ENCODE measurements around the gene ARMS2.
A peak's percentile ranks its signal among the peaks of the same experiment; 100 is the strongest.

The ARMS2 gene

DNA sequence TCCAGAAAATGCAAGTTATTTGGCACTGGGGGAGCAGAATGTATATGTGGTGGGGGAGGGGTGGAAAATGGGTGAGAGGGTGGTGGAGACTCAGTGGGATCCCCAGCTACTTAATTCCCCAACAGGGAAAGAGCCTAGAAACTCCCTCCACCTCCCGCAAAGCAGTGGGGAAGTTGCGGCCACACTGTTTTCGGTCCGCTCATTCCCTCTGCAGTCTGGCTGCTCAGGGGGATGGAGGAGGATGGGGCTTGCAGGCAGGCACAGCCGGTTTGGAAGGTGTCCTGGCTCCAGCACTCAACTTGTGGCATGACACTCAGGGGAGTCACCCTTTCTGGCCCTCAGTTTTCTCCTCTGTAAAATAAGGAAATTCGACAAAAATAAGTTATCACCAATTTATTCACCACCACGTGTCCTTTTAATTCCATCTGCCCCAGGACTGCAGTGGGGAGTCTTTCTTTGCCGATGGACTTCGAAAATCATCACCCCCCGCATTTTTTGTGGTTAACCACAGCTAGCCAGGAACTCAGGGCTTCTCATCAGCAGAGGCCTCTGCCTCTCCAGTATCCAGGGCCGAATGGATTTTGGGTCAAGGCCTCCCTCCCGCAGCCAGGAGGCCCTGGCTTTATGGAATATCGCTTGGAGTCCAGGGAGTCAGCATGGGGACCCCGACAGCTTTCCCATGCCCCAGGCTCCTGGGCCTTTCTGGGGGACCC lies 5.3 kb downstream of the ARMS2 start:
- Histone ChIP-seq H3K9me3 (ENCODE audit: low read length) (no peaks in the 10 kb centered on the region), H2AFZ (ENCODE audit: low read depth, low read length) (no peak overlapping the region), H3K27me3 (ENCODE audit: insufficient read depth, low read length) (no peaks in the 10 kb centered on the region), H3K36me3 (ENCODE audit: insufficient read depth, low read length) (no peaks in the 10 kb centered on the region), H3K4me1 (ENCODE audit: insufficient read depth, low read length) (peaks cover 34% of the 10 kb centered on the region), H3K4me3 (ENCODE audit: low read length) (no peak overlapping the region)

DNA sequence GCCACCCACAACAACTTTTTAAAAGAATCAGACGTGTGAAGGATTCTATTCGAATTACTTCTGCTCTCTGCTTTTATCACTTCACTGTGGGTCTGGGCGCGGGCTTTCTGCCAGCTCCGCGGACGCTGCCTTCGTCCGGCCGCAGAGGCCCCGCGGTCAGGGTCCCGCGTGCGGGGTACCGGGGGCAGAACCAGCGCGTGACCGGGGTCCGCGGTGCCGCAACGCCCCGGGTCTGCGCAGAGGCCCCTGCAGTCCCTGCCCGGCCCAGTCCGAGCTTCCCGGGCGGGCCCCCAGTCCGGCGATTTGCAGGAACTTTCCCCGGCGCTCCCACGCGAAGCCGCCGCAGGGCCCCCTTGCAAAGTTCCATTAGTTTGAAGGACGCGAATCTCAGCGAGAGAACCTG lies 6.4 kb downstream of the ARMS2 start:
- Histone ChIP-seq H3K27me3 (ENCODE audit: insufficient read depth, low read length) (no peaks in the 10 kb centered on the region), H3K4me3 (ENCODE audit: low read length) (peak overlapping the region; percentile 53), H2AFZ (ENCODE audit: low read depth, low read length) (peak overlapping the region; percentile 86), H3K36me3 (ENCODE audit: insufficient read depth, low read length) (no peaks in the 10 kb centered on the region), H3K4me1 (ENCODE audit: insufficient read depth, low read length) (peaks cover 25% of the 10 kb centered on the region), H3K9me3 (ENCODE audit: low read length) (no peaks in the 10 kb centered on the region)

DNA sequence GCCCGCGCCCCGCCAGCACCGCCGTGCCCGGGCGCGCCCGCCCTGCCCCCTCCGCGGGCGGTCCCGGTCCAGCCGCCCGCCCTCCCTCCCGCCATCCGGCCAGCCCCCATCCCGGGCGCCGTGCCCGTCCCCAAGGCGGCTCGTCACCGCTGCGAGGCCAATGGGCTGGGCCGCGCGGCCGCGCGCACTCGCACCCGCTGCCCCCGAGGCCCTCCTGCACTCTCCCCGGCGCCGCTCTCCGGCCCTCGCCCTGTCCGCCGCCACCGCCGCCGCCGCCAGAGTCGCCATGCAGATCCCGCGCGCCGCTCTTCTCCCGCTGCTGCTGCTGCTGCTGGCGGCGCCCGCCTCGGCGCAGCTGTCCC lies 6.9 kb downstream of the ARMS2 start, which contains the start of gene HTRA1:
TSS of gene HTRA1 (plus strand) at position 187 of the 362 bp plus-strand sequence. CDS start at position 287, 100 bp downstream.
- Histone ChIP-seq H3K27me3 (ENCODE audit: insufficient read depth, low read length) (no peaks in the 10 kb centered on the region), H3K4me1 (ENCODE audit: insufficient read depth, low read length) (peaks cover 23% of the 10 kb centered on the region), H3K4me3 (ENCODE audit: low read length) (peak within 1 kb of the TSS; percentile 53), H3K9me3 (ENCODE audit: low read length) (no peaks in the 10 kb centered on the region), H3K36me3 (ENCODE audit: insufficient read depth, low read length) (no peaks in the 10 kb centered on the region), H2AFZ (ENCODE audit: low read depth, low read length) (peak within 1 kb of the TSS; percentile 86)

- Histone ChIP-seq H3K27me3 (ENCODE audit: insufficient read depth, low read length) (no peaks in the 10 kb centered on the region), H3K36me3 (ENCODE audit: insufficient read depth, low read length) (no peaks in the 10 kb centered on the region), H3K4me3 (ENCODE audit: low read length) (peak overlapping the region; percentile 53)
Observed at GRCh38 chr10:122461729-122462532, 7.5 kb downstream of the ARMS2 start.

DNA sequence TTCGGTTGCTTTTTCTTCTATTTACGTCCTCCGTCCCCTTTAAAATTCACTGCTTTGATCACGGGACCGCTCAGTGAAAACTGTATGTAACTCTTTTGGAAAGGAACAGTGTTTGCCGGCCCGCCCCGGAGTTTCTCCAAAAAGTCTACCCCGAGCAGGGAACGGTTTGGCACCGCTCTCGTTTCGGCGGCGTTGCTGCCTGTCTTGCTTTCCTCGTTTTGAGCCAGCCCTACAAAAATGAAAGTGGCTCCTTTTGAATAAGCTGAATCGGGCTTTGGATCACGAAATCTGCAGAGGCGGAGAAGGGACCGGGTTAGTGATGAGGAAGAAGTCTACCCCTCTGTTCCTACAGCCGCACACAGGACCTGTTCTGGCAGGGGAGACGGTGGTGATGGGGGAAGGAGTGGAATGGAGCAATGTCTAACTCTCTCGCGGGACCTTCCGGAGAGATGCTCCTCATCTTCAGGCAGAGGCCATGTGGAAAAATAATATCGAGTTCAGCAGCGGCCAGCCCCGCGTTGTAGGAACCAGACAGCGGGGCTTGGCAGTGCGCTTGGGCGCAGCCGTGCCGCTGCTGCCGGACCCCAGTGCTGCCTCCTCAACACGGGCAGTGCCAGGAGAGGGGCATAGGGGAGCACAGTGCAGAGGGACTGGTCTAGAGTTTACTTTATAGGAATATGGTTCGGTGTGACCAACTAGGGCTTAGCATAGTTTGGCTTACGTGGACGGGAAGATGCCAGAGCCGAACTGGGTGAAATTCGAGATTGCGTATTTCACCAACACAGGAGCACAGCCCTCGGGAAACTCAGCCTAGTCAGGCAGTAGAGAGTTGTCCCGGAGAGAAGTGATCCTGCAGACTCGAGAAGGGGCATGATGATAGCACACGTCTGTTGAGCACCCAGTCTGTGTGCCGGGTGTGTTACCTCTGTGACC lies 8.3 kb downstream of the ARMS2 start:
- Histone ChIP-seq H3K9me3 (ENCODE audit: low read length) (no peaks in the 10 kb centered on the region), H3K27me3 (ENCODE audit: insufficient read depth, low read length) (no peaks in the 10 kb centered on the region), H2AFZ (ENCODE audit: low read depth, low read length) (peak overlapping the region; percentile 17), H3K4me3 (ENCODE audit: low read length) (peak overlapping the region; percentile 53), H3K36me3 (ENCODE audit: insufficient read depth, low read length) (no peaks in the 10 kb centered on the region), H3K4me1 (ENCODE audit: insufficient read depth, low read length) (peaks cover 23% of the 10 kb centered on the region)

More at GRCh38 chr10:122461729-122462532, 7.5 kb downstream of the ARMS2 start:
- Histone ChIP-seq H3K4me1 (ENCODE audit: insufficient read depth, low read length) (peaks cover 23% of the 10 kb centered on the region), H2AFZ (ENCODE audit: low read depth, low read length) (peak overlapping the region; percentile 17), H3K9me3 (ENCODE audit: low read length) (no peaks in the 10 kb centered on the region)

DNA sequence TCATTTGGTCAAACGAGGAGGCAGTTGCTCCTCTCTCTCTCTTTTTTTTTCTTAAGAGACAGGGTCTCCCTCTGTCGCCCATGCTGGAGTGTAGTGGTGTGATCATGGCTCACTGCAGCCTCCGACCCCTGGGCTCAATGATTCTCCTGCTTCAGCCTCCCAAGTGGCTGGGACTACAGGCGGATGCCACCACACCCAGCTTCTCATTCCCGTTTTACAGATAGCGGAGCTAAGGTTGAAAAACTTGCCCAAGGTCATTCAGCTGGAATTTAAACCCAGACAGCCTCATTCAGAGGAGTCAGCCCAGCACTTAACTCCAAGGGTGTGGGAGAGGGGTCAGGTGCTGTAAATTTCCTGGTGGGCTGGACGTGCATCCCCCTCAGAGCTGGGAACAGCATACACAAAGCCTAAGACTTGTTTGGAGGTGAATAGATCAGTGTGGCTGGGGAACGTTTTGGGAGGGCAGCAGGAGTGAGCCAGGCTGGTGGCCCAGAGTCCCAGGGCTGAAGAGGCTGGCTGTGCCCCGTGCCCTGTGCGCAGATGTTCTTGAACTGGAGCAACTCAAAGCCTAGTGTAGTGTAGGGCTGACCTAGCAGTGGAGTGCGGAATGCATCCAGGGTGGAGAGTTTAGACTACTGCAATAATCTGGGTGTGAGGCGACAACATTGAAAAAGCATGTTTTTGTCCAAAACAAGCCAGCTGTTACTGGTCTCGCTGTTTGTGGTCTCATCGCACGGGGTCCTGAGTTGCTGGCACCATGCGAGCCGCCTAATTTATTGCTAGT lies 9.2 kb downstream of the ARMS2 start:
- Histone ChIP-seq H3K4me1 (ENCODE audit: insufficient read depth, low read length) (peaks cover 18% of the 10 kb centered on the region), H3K36me3 (ENCODE audit: insufficient read depth, low read length) (no peaks in the 10 kb centered on the region), H3K9me3 (ENCODE audit: low read length) (no peaks in the 10 kb centered on the region), H2AFZ (ENCODE audit: low read depth, low read length) (no peak overlapping the region), H3K27me3 (ENCODE audit: insufficient read depth, low read length) (no peaks in the 10 kb centered on the region), H3K4me3 (ENCODE audit: low read length) (no peak overlapping the region)

- H2AFZ ChIP-seq (ENCODE audit: low read depth, low read length): no peak overlapping the region
- no peak overlapping the region for H3K4me3 ChIP-seq (ENCODE audit: low read length)
- peaks cover 18% of the 10 kb centered on the region for H3K4me1 ChIP-seq (ENCODE audit: insufficient read depth, low read length)
- H3K27me3 ChIP-seq (ENCODE audit: insufficient read depth, low read length): no peaks in the 10 kb centered on the region
- H3K9me3 ChIP-seq (ENCODE audit: low read length): no peaks in the 10 kb centered on the region
- H3K36me3 ChIP-seq (ENCODE audit: insufficient read depth, low read length): no peaks in the 10 kb centered on the region
Observed at GRCh38 chr10:122464250-122464510, 9.7 kb downstream of the ARMS2 start.

- no peaks in the 10 kb centered on the region for H3K9me3 ChIP-seq (ENCODE audit: low read length)
- no peaks in the 10 kb centered on the region for H3K27me3 ChIP-seq (ENCODE audit: insufficient read depth, low read length)
- no peak overlapping the region for H2AFZ ChIP-seq (ENCODE audit: low read depth, low read length)
- peaks cover 18% of the 10 kb centered on the region for H3K4me1 ChIP-seq (ENCODE audit: insufficient read depth, low read length)
- no peaks in the 10 kb centered on the region for H3K36me3 ChIP-seq (ENCODE audit: insufficient read depth, low read length)
- no peak overlapping the region for H3K4me3 ChIP-seq (ENCODE audit: low read length)
Observed at GRCh38 chr10:122464586-122464985, 10.1 kb downstream of the ARMS2 start.

- Histone ChIP-seq H3K4me3 (ENCODE audit: low read length) (no peak overlapping the region), H2AFZ (ENCODE audit: low read depth, low read length) (no peak overlapping the region), H3K4me1 (ENCODE audit: insufficient read depth, low read length) (peaks cover 17% of the 10 kb centered on the region), H3K9me3 (ENCODE audit: low read length) (no peaks in the 10 kb centered on the region), H3K27me3 (ENCODE audit: insufficient read depth, low read length) (no peaks in the 10 kb centered on the region), H3K36me3 (ENCODE audit: insufficient read depth, low read length) (no peaks in the 10 kb centered on the region)
Observed at GRCh38 chr10:122465401-122466040, 11.1 kb downstream of the ARMS2 start.

DNA sequence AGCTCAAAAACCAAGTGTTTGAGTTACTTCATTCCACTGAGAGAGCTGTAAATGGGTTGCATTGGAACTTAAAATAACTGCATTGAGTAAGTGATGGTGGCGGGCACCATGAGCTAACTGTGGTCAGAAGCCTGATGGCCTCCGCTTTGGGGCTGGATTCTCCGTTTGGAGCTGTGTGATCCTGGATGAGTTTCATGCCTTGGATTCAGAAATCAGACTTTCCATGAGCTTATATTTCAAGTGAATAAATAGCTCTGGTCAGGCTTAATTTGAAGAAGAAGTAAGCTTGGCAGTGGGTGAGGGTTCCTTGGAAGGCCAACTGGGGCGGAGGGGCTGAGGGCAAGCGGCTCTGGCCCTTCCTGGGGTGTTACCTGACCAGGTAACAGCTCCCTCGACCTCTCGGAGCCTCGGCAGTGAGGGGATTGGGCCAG lies 12.5 kb downstream of the ARMS2 start:
- Histone ChIP-seq H3K9me3 (ENCODE audit: low read length) (no peaks in the 10 kb centered on the region), H2AFZ (ENCODE audit: low read depth, low read length) (no peak overlapping the region), H3K4me3 (ENCODE audit: low read length) (no peak overlapping the region), H3K27me3 (ENCODE audit: insufficient read depth, low read length) (no peaks in the 10 kb centered on the region), H3K36me3 (ENCODE audit: insufficient read depth, low read length) (no peaks in the 10 kb centered on the region), H3K4me1 (ENCODE audit: insufficient read depth, low read length) (peaks cover 12% of the 10 kb centered on the region)

DNA sequence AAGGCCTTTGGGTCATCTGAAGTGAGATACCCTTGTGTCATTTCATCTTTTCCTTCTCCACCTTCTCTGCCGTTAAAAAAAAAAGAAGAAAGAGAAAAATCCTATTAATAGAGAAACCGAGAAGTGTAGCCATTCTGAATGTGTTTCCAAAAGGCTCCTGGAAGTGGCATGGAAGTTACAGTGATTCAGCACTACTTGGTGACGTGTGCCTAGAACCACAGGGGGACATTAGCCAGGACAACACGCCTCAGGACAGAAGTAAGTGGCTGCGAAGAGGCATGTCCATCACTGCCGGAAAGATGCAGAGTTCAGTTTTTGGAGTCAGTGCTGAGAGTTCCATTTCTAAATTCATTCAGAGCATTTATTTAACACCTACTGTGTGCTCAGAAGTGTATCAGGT lies 13.2 kb downstream of the ARMS2 start:
- Histone ChIP-seq H3K36me3 (ENCODE audit: insufficient read depth, low read length) (no peaks in the 10 kb centered on the region), H3K9me3 (ENCODE audit: low read length) (no peaks in the 10 kb centered on the region), H3K27me3 (ENCODE audit: insufficient read depth, low read length) (no peaks in the 10 kb centered on the region), H3K4me3 (ENCODE audit: low read length) (no peak overlapping the region), H3K4me1 (ENCODE audit: insufficient read depth, low read length) (peaks cover 5% of the 10 kb centered on the region), H2AFZ (ENCODE audit: low read depth, low read length) (no peak overlapping the region)

DNA sequence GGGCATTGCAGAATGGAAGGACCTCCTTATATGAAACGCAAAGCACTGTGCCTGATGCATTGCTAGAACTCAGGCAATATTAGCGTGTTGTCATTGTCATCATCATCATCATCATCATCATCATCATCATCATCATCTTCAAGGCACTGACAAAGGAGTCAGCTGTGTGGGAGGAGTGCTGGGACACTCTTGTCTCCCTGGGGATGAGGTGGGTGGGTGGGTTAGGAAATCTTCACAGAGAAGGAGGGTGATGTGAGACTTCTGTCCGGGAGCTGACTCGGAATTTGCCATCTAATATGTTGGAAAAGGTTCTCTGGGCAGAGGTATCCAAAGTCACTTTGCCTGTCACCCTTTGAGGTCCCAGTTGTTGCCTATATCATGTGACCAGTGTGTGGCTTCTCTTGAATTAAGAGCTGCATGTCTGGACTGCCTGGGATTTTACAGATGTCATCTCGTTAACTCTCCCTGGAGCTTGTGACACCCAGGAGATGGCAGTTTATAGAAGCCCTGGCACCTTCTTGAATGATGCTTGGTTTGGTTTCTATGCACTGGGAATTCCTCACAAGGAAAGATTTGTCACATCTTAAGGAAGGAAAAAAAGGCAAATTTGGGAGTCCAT lies 14.0 kb downstream of the ARMS2 start:
- Histone ChIP-seq H3K9me3 (ENCODE audit: low read length) (no peaks in the 10 kb centered on the region), H3K27me3 (ENCODE audit: insufficient read depth, low read length) (no peaks in the 10 kb centered on the region), H3K36me3 (ENCODE audit: insufficient read depth, low read length) (no peaks in the 10 kb centered on the region), H3K4me3 (ENCODE audit: low read length) (no peak overlapping the region), H3K4me1 (ENCODE audit: insufficient read depth, low read length) (no peaks in the 10 kb centered on the region), H2AFZ (ENCODE audit: low read depth, low read length) (no peak overlapping the region)

Data from neuron (in vitro differentiated cells).